Stimulated activated CD4-positive, alpha-beta T cell treated with anti-CD3 and anti-CD28 coated beads, Interleukin-12 subunit alpha, Interleukin-12 subunit beta, amount 100 ng/mL, for 48 hours (primary cell): Measurements from ENCODE around the gene CDH5.
A peak's percentile ranks its signal among the peaks of the same experiment; 100 is the strongest.
"Not testable (repeated sequence)": the region's sequence is repeated elsewhere in the genome, so short reads cannot be mapped to it uniquely, and the experiment has no call there.

Source experiments
- DNase-seq, 3 donors: peaks; one replicate each; pipeline ENCODE4 v3.0.0-alpha.2; 2020; ENCODE audit warnings: low read depth in 2 of 3, low spot score in 1 of 3

The CDH5 gene, protein sequence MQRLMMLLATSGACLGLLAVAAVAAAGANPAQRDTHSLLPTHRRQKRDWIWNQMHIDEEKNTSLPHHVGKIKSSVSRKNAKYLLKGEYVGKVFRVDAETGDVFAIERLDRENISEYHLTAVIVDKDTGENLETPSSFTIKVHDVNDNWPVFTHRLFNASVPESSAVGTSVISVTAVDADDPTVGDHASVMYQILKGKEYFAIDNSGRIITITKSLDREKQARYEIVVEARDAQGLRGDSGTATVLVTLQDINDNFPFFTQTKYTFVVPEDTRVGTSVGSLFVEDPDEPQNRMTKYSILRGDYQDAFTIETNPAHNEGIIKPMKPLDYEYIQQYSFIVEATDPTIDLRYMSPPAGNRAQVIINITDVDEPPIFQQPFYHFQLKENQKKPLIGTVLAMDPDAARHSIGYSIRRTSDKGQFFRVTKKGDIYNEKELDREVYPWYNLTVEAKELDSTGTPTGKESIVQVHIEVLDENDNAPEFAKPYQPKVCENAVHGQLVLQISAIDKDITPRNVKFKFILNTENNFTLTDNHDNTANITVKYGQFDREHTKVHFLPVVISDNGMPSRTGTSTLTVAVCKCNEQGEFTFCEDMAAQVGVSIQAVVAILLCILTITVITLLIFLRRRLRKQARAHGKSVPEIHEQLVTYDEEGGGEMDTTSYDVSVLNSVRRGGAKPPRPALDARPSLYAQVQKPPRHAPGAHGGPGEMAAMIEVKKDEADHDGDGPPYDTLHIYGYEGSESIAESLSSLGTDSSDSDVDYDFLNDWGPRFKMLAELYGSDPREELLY

GRCh38 chr16:66366433-66367299, at the start of gene CDH5:
Gene CDH5, plus strand, starts transcription at chr16:66366691. Its CDS starts 12,647 bp downstream, at chr16:66379338.
- no peak for DNase-seq

DNA sequence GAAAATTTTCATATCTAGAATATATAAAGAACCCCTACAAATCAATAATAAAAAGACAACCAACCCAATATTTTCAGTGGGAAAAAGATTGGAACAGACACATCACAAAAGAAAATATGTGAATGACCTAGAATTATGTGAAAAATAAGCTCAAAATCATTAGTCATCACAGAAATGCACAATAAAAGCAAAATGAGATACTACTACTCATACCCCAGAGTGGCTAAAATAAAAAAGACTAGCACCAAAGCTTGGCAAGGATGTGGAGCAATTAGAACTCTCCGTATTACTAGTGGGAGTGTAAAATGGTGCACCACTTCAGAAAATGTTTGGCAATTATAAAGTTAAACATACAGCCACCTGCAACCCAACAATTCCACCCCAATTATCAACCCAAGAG, 48.0 kb upstream of the CDH5 start:
- DNase-seq = no peak

GRCh38 chr16:66320774-66321173, 45.7 kb upstream of the CDH5 start:
- no peak for DNase-seq

- no peak for DNase-seq
These were observed 44.3 kb upstream of the CDH5 start for GRCh38 chr16:66322174-66322573.

DNA sequence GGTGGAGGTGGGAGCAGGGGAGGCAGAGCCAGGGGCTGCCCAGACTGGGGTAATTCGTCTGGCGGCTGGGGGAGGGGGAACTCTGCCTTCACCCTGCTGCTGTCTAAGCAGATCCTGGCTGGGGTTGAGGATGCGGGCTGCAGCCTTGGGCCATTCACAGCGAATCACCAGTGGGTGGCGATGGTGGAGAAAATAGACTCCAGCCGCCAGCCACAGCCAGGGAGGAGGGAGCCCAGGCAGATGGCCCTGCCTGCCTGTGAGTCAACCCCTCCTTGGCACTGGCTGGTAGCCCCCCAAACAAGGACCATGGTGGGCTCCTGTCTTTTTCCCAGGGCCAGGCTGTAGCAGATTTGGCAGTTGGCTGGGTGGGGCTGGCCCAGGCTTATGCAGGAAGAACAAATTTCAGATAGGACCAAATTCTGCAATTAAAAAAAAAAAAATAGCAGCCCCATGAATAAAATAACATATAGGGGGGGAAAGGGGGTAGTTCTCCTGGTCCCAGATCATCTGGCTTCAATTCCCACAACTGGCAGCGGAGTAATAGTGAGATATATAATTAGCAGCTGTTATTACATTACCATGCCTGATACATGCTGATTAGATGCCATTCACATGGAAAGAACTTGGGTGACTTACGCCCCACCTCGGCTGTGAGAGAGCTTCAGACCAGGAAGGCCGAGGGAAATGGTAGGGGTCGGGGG, 41.5 kb upstream of the CDH5 start:
- no peak for DNase-seq

GRCh38 chr16:66325717-66326376, 40.6 kb upstream of the CDH5 start:
- DNase-seq = no peak

DNA sequence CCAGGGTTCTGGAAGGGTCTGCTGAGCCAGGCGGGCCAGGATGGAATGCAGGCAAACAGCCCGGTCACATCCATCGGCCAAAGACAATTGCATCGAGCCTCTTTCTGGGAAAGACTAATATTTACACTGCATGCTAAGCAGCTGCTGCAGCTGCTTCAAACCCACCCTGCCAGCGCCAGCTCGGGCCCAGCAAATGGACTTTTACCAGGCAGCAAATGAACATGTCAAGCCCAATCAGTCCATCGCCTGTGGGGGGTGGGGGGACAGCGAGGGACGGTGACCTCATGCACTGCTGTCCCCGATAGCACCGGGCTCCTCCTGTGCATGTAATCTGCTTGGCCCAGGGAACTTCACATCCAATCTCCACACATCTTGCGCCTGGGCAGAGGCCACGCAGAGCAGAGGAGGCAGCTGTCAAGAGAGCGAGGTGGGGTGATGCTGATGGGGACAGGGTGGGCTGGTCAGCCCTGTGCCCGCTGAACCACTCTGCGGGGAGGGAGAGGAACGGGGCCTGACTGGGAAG, 39.4 kb upstream of the CDH5 start:
- DNase-seq = no peak

DNA sequence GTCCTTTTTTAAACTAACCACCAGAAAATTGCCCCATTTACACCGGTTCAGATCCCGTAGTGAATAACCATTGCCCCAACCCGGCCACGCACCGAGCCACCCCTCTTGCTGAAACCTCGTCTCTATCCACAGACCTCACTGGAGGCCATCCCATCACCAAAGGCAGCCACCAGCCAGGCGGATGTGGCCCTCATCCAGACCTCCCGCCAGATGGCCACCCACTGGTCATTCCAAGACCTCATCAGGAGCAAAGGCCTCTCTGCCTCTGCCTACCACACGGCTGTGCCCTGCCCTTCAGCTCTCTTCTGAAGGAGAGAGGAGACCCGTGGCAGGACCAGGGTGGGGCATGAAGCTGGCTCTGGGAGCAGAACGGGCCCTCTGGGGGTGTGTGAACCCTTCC, 38.2 kb upstream of the CDH5 start:
- no peak for DNase-seq

- DNase-seq = not testable (repeated sequence)
These were observed 35.0 kb upstream of the CDH5 start for GRCh38 chr16:66331464-66331863.

DNA sequence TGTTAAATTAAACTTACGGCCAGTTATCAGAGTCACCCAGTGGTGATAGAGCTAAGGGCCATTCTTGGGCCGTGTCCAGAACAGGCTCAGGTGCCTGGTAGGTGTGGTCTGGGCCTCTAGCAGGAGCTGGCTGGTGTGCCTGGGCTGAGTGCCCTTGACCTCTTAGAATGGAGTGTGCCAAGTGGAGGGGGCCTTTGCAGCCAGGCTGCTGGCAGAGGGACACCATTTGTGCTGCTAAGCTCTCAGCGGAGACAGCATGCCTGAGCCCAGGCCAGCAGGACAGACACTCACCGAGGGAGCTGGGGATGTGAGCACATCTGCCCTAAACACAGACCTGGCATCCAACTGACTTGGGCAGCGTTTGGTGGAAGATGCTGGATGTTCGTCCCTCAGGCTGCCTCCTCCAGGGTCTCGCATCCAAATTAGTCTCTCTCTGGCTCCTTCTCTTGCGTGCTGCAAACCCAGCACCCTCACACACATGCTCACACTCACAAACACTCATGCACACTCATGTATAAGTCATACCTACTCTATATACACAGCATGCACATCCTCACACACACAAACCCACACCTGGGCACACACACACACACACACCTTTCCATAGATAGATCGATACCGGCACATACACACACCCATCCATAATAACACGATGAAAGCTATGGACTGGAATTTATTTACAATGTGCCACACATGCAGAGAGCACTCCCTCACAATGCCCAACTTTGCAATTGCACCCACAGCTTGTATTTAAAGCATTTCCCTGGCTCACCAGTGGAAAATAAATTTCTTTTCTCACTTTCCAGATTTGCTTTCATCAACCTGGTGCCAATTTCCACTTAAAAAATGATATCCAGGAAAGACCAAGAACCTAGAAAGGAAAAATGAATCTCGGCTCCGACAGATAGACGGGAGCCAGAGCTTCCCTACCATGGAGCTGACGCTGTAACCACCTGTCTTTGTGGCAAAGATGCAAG, 33.6 kb upstream of the CDH5 start:
- no peak for DNase-seq

DNA sequence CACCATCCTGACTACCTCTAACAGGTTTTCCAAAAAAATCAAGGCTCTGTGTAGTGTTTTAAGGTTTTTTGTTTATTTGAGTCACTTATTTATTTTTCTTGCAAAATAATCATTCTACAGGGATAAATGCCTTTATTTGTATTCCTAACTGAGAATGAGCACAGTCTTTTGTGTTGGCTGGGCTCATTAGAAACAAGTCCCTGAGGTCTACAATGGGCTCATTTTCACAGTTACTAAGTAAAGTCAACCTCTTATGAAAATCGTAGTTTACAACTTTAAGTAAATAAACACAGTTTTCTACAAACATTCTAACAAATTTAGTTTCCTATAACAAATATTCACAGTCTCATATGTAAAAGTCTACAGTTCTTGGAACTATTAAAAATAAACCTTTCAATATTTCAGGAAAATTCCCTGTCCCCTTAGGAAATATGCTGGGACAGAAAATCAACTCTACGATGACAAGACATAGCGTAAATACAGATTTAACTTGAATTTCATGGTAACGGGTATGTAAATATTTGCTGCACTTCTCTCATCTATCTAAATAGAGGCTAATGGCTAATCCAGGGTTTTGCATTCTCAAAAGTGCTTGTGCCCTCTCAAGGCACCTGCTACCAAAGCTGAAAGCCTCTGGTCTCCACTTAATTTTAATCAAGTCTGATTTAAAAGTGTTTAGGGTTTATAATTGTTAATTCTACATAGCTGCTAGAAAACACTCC, 31.5 kb upstream of the CDH5 start:
- no peak for DNase-seq

GRCh38 chr16:66335704-66336329, 30.7 kb upstream of the CDH5 start:
- DNase-seq = no peak

- no peak for DNase-seq
These were observed 28.9 kb upstream of the CDH5 start for GRCh38 chr16:66337463-66338188.

GRCh38 chr16:66342294-66342900, 24.1 kb upstream of the CDH5 start:
- DNase-seq = peak in 2 of 3 donors; percentile 6 to 9

GRCh38 chr16:66344533-66345145, 21.9 kb upstream of the CDH5 start:
- peak in 2 of 3 donors; percentile 29 to 58 for DNase-seq

GRCh38 chr16:66346221-66346620, 20.3 kb upstream of the CDH5 start:
- DNase-seq = no peak
